HG03575 (cell line): ENCODE results near the gene CDR2.
"Not testable (repeated sequence)": the region's sequence is repeated elsewhere in the genome, so short reads cannot be mapped to it uniquely, and the experiment has no call there.

Source experiments
- ATAC-seq: cut with Tn5 transposase; IDR thresholded peaks from one replicate; pipeline ENCODE4 v1.9.1; 2021; ENCODE audit not compliant: unreplicated experiment, insufficient number of reproducible peaks, low FRiP score; ENCODE audit errors: extremely low read depth

Gene CDR2

GRCh38 chr16:22315979-22316378 is 58.4 kb downstream of the CDR2 start:
- no peak for ATAC-seq

DNA sequence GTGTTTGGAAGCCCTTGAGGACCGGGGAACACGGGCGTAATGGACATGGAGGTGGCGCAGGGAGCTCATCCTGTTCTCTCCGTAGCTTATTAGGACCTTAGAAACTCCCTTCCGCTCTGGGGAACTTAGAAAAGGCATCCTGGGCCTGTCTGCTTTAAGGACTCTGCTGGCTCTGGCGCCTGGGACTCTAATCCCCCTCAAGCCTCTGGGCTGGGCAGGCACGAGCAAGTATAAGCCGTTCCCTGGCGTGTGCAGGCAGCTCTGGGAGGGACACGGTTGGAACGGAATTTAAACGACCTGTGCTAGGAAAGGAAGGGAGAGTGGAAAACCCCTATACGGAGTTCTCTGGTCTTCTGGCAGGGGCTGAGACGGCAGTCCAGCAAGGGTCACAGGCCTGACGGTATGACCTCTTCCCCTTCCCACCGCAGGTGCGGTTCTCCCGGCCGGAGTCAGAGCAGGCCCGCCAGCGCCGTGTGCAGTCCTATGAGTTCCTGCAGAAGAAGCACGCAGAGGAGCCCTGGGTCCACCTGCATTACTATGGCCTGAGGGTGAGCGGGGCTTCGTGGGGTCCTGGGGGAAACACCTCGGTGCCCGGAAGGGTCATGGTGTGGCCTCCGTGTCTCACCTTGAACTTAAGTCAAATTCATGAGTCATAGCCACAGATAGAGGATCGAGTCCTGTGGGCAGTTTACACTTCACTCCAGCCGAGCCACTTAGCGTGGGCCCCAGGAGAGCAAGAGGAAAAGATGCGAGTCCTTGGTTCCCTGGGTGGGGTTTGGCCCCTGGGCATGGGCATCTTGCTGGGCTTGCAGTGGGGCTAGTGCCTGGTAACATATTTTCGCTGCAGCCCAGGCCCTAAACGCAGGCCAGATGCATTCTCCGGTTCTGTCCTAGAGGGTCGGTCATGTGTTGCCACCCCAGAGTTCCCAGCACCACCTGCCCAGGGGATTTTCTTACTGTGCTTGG is 59.5 kb downstream of the CDR2 start:
- no peak for ATAC-seq

- ATAC-seq, result no peak
These were observed 60.4 kb downstream of the CDR2 start for GRCh38 chr16:22313876-22314470.

DNA sequence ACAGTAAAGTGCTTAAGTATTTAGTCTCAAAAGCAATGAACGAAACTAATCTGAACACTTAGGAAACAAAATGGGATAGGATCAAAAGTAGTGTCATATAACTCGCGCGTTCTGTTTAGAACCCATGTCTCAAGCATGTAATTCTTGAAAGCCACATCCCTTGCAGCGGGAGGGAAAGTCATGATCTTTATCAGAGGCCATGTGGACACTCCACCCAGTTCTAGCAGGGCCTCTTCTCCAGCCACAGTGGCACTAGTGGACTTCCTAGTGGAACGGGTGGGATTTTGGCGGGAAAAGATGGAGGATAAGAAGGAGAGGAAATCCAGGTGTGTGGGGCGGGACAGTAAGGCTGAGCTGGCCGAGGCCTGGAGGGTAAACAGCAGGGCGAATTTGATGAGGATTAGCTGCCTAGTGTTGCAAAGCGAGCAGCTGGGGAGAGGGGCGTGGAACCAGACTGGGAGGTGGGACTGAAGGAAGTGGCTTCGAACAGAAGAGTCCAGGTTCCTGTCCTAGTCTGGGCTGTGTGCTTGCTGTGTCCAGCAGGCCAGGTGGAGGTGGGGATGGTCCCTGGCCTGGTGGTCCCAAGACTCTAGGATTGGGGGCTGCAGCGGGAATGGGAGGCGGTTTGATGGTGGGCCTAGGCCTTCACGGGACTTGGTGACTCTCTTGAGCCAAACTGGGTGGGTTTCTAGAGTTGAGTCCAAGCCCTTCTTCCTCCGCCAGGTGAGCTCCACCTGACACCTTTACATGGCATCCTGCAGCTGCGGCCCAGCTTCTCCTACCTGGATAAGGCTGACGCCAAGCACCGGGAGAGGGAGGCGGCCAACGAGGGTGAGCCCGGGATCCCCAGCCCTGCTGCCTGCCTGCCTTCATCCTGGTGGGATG is 61.3 kb downstream of the CDR2 start:
- no peak for ATAC-seq

DNA sequence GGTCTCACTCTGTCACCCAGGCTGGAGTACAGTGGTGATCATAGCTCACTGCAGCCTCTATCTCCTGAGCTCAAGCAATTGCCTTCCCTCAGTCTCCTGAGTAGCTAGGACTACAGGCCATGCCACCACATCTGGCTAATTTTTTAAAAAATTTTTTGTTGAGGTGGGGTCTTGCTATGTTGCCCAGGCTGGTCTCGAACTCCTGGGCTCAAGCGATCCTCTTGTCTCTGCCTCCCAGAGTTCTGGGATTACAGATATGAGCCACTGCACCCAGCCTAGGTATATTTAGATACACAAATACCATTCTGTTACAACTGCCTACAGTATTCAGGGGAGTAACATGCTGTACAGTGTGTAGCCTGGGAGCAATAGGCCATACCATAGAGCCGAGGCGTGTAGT is 62.9 kb downstream of the CDR2 start:
- ATAC-seq, result no peak

DNA sequence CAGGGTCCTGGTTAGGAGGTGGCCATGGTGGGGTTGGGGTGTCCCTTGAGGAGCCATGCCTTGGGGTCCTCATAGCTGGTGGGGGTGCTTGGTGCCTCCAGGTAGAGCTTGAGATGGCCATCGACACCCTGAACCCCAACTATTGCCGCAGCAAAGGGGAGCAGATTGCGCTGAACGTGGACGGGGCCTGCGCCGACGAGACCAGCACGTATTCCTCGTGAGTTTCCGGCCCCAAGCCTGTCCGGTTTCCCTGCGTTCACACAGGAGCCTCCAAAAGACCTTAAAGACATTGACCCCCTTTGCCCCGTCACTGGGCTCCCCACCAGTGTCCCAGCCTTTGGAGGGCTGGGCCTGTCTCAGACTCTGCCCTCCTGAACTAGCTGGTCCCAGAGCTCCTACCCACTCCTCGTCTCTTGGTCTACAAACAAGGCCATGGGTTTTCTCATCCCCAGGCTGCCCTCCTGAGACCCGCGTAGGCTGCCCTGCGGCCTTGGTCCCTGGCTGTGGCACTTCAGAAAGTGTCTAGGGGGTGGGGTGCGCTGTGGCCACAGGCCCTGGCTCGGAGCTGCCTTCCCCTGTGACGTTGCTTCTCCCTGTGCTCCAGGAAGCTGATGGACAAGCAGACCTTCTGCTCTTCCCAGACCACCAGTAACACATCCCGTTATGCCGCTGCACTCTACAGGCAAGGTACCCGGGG is 65.4 kb downstream of the CDR2 start:
- ATAC-seq, result no peak

DNA sequence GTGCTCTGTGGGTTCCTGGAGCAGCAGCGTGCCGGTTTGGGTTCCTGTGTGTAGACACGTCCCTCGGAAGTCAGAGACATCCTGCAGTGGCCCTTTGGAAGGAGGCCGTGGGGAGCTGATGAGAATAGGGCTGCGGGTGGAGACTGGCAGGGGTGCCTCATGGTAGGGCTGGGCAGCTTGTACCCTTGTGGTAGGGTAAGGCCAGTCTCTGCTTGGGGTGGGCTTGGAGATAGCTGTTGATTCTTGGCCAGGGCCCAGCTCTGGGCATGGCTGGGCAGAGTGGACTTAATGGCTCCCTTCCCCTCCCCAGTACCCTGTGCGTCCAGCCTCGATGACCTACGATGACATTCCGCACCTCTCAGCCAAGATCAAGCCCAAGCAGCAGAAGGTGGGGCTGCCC is 66.6 kb downstream of the CDR2 start:
- ATAC-seq, result no peak

GRCh38 chr16:22306788-22307187 is 67.6 kb downstream of the CDR2 start:
- ATAC-seq, result no peak

DNA sequence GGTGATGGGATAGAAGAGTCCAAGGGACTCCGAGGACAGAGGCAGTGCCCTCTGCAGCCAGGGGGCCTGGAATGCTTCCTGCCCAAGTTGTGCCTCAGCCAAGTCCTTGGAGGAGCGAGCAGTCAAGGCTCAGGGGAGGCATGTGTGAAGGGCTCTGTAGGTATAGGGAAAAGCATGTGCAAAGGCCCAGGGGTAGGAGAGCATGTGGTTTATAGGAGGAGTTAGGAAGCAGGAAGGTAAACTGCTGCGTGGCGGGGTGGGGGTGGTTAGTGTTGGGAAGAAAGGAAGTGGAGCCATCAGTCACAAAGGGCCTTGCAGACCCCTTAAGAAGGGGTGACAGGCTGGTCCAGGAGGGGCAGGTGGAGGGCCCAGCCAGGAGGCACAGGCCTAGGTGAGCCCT is 70.0 kb downstream of the CDR2 start:
- ATAC-seq, result no peak

DNA sequence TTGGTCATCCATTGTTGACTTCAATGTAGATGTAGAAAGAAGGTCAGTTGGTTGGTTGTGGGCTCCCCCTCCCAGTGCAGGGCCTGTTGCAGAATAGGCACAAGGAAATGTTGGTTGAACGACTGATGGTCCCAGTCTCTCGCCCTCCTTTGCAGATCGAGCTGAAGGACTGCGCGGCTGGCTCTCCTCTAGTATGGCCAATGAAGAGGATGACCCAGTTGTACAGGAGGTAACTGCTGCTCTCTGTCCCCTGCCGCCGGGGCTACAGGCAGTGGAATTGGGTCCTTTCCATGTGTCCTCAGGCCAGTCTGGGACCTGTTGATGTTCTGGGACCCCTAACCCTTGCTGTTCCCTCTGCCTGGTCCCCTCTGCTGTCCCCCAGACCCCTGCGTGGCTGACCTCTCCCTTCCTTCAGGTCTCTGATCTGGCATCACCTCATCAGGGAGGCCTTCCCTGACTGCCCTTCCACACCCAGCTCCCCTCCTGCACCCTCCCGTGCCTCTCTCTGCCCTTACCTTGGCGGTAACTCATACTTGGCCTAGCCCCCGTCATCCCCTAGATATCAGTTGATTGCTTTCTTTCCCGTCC is 71.5 kb downstream of the CDR2 start:
- ATAC-seq, result no peak

- ATAC-seq, result not testable (repeated sequence)
These were observed 73.0 kb downstream of the CDR2 start for GRCh38 chr16:22301423-22301822.

- ATAC-seq, result no peak
These were observed 73.9 kb downstream of the CDR2 start for GRCh38 chr16:22300427-22301071.

DNA sequence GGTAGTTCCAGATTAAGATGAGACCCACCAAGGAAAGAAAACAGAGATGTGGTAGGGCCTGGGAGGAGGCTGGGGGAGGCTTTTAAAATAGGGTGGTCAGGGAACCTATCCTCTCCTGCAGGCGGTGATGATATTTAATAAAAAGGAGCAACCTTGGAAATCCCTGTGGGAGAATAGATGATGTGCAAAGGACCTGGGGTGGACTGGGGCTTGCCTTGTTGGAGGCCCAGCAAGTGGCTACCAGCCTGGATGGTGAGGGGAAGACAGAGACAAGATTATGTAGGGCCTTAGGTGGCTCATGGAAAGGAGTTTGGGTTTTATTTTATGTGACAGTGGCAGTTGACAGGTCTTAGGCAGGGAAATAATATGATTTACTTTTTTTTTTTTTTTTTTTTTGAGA is 75.4 kb downstream of the CDR2 start:
- no peak for ATAC-seq

- no peak for ATAC-seq
These were observed 76.3 kb downstream of the CDR2 start for GRCh38 chr16:22297871-22298733.

DNA sequence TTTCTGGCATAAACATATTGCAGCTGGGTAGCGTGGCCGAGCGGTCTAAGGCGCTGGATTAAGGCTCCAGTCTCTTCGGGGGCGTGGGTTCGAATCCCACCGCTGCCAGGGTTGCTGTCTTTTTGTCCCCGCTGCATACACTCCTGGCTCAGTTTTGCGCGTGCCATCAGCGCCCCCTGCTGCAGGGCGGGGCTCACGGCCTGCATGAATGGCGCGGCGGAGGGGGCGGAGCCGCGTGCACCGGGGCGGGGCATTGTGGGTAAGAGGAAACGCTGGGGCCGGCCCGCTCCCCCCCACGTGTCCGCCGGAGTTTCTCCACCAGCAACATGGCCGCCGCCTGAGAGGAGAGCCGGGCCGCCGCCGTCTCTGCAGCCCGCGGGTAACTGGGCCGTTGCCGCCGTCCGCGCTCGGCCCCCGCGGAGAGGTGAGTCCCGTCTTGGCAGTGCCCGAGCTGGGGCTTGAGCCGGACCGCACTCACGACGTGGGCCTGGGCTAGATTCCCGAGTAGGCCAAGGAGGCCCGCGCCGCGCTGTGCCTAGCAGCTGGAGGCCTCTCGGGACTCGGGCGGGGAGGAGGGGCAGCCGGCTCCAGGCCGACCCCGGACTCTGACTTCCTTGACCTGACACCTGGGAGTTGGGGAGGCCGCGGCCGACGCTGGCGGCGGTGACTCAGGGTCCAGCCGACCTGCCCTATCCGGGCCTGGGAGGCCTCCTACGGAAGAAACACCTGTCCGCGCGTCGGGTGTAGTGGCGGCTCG is 77.1 kb downstream of the CDR2 start, which contains the start of gene POLR3E:
TSS of gene POLR3E (plus strand) at position 296 of the 757 bp plus-strand sequence. CDS start 5,560 bp downstream, outside the sequence.
- no peak for ATAC-seq
